ENCODE results near the gene FOXJ1. TPM values are rescaled to one million over a fixed set of nuclear protein-coding genes. Genes with fewer than 3 reads are reported as not detected.
"Not testable (repeated sequence)": the region's sequence is repeated elsewhere in the genome, so short reads cannot be mapped to it uniquely, and the experiment has no call there.

FOXJ1 gene, protein sequence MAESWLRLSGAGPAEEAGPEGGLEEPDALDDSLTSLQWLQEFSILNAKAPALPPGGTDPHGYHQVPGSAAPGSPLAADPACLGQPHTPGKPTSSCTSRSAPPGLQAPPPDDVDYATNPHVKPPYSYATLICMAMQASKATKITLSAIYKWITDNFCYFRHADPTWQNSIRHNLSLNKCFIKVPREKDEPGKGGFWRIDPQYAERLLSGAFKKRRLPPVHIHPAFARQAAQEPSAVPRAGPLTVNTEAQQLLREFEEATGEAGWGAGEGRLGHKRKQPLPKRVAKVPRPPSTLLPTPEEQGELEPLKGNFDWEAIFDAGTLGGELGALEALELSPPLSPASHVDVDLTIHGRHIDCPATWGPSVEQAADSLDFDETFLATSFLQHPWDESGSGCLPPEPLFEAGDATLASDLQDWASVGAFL
- not detected in 2 replicates for total RNA-seq

DNA sequence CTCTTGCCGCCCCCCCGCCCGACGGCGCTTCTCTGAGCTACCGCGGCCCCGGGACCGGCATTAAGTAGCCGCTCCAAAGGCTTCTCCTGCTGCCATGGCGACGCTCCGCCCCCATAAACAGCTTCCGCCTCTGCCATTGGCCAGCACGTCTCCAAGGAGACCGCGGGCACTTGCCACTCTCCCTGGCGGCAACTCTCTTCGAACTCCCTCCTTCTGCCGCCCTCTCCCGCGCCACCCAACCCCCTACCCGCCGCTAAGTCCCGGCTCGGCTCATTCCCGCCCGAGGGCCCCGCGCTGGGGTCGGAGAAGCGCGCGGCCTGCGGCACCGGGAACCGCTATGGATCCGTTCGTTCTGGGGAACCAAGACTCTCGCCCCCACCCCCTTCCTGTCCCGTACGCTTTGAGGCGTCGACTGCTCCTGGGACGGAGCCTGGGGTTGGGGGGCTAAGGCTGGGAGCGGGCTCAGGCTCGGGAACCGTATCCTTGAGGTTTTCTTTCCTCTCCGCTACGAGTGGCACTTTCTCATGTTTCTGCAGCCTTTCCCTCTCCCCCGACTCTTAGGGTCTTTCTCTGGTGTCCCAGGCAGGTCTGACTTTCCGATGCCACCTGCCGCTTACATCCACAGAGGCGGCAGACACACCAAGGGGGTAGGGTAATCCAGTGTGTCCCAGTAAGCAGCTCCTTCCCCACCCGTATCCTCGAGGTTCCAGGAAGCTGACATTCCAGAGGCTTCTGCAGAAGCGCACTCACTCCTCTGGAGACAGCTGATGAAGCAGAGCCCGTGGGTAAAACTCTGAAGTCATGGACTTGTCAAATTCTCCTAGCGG, at the start of gene FOXJ1:
Gene FOXJ1 (minus strand): TSS at position 34 of the 827 bp plus-strand sequence. CDS start 850 bp downstream, outside the sequence.
- DNase-seq (ENCODE audit: low read depth, low spot score) = peak; percentile 44

DNA sequence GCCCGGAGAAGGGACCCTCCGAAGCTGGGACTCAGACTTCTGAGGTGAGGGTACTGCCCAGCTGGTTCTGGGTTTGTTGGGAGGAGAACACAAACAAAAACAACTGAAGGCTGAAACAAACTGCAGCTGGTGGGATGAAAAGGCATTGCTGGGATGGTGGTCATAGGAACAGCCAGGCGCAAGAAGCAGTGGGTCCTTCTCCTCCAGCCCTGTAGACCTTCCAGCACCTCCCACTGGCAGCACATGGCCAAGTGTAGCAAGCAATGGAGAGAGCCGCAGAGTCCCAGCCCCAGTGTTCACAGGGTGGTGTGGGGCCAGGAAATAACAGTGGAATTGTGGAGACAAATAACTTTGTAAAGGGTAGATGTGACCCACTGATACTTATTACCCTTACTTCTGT, 48.7 kb upstream of the FOXJ1 start:
- DNase-seq (ENCODE audit: low read depth, low spot score) = no peak

DNA sequence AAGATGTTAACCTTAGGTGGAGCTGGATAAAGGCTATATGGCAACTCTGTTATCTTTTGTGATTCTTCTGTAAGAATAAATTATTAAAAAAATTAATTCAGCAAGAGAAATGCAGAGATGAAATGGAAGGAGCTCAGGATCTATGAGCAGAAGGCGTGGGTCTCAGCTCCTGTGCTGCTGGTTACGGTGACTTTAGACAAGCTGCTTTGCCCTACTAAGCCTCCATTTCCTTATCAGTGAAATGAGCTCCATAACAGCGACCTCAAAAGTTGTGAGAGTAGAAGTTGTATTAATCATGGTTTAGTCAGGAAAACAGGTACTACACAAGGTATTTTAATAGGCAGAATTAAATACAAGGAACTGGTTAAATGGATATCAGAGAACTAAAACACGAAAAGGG, 48.2 kb upstream of the FOXJ1 start:
- no peak for DNase-seq (ENCODE audit: low read depth, low spot score)

DNA sequence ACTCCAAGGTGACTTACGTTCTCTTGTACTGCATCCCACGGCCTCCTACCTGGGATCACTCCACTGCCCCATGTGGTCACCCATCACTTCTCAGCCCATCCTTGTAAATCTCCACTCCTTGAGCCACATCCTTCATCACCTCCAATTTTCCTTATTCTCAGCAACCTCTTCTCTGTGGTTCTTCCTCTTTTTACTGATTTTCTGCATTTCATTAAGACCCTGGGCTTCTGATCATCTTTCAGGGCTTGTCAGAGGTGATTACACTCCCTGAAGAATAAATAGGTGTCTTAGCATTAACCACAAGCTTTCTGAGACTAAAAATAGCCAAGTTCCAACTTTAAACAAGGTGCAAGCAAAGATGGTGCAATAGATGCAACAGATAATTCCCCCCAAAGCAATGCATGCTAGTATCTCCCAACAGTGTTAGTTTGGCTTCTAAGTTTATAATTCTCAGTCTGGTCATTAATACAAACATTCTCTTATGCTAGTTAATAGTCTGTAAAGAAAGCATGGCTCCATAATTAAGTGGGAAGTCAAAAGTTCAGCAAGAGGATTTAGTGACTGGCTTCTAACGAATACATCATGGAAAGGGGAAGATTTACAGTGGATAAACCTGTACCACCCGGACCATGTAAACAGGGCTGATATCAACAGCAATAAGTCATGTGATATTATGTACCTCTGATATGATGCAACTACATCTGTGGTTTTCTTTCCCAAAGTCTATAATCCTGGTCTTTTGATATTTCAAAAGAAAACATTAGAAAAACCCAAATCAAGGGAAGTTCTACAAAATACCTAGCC, 47.4 kb upstream of the FOXJ1 start:
- no peak for DNase-seq (ENCODE audit: low read depth, low spot score)

DNA sequence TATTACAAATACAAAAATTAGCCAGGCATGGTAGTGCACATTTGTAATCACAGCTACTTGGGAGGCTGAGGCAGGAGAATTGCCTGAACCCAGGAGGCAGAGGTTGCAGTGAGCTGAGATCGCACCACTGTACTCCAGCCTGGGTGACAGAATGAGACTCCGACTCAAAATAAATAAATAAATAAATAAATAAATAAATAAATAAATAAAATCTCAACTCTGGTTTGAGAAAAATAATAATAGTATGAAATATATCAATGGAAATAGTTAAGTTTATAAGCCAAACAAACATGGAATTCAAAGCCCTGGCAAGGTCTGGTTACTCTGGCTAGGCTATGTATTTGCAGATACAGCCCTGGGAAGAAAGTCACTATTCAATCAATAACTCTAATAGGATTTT, 45.7 kb upstream of the FOXJ1 start:
- DNase-seq (ENCODE audit: low read depth, low spot score) = not testable (repeated sequence)

DNA sequence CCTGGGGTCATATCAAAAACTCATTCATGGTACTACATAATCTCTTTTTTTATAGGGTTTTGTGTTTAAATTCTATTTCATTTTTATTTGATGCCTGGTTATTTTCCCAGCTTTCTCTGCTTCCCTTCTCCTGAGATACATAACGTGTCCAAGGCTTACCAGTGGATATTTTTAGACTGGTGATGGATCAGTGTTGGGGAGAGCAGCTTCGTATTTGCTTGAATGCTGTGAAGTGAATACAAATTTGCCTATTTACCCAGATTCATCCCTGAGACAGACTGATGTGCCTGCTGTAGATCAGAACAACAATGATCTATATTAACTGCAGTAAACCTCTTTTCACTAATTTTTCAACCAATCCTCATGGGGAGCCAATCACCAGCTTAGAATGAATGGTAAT, 43.2 kb upstream of the FOXJ1 start:
- DNase-seq (ENCODE audit: low read depth, low spot score) = no peak

DNA sequence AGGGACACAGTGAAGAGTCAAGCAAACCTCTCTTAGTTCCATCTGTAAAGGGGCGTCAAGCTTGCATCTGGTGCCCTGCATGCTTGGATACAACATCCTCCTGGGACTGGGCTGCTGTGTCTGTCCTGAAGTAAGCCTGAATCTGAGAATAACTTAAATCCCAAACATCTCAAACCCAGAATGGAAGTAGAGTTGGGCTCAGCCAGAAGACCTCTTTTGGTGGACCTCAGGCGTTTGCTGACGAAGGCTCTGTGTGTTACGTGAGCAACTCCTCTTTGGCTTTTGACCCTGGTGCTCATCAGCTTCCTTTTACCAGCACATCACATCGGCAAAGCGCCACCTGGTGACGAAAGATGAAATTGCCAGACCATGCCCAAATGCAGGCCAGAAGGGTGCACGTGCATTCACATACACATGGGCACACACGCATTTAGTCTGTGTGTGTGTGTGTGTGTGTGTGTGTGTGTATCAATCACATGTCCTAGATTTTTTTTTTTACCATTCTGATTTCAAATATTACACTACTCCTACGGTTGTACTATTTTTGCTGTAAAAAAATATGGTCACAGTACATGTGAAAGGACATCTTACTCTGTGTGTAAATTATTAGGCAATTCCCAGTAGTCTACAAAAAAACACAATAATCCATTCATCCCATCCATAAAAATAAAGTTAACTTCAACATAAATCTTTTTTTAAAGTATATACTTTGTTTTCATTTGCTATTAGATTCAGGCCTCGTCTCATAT, 41.1 kb upstream of the FOXJ1 start:
- peak; percentile 47 for DNase-seq (ENCODE audit: low read depth, low spot score)

DNA sequence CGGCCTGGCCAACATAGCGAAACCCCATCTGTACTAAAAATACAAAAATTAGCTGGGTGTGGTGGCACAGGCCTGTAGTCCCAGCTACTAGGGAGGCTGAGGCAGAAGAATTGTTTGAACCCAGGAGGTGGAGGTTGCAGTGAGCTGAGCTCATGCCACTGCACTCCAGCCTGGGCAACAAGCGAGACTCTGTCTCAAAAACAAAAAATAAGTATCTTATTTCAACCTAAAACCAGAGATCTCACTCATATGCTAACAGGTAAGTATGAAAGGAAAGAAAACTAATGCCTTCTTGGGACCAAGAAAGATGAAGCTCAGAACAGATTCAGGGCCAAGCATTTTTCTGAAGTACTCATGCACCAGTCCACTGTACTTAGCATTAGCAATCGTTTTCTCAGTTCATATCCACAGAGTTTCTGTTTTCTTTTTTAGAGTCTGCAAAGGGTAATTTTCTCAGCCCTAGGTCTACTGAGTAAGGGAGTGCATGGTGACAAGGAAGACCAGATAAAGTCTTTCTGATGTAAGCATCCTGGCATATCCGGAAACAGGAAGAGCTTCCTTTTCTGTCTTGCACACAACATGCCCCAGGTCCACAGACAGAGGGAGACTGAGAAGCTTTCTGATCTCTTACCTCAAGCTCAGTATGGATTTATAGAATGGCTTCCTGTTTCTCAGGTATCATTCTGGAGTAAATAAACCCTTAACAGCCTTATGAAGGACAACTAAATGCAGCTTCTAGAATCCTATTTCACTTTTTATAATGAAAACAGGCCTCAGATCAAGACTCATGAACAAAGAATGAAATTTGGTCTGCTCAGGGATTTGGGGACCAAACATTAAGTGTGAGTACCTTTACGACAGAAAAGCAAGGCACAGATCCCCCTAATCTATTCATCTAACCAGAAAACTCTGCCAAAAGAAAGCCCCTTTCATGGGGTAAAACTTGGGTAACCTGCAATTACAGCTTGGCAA, 38.7 kb upstream of the FOXJ1 start:
- no peak for DNase-seq (ENCODE audit: low read depth, low spot score)

DNA sequence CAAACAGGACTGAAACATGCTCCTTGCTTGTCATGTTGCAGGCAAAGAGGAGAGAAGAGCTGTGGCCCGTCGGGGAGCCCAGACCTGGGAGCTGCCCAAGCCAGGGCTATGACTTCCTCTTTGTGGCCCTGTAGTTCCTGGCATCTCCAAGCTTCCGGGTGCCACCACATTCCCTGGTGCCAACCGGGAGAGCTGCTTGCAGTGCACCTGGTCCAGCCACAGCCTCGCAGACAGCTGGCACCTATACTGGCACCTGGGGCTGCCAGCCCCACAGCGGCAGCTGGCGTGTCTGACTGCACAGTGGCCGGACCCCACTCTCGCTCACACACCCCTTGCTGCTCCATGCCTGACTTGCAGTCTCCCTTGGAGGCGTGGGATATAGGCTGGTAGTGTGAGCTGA, 37.1 kb upstream of the FOXJ1 start:
- no peak for DNase-seq (ENCODE audit: low read depth, low spot score)

DNA sequence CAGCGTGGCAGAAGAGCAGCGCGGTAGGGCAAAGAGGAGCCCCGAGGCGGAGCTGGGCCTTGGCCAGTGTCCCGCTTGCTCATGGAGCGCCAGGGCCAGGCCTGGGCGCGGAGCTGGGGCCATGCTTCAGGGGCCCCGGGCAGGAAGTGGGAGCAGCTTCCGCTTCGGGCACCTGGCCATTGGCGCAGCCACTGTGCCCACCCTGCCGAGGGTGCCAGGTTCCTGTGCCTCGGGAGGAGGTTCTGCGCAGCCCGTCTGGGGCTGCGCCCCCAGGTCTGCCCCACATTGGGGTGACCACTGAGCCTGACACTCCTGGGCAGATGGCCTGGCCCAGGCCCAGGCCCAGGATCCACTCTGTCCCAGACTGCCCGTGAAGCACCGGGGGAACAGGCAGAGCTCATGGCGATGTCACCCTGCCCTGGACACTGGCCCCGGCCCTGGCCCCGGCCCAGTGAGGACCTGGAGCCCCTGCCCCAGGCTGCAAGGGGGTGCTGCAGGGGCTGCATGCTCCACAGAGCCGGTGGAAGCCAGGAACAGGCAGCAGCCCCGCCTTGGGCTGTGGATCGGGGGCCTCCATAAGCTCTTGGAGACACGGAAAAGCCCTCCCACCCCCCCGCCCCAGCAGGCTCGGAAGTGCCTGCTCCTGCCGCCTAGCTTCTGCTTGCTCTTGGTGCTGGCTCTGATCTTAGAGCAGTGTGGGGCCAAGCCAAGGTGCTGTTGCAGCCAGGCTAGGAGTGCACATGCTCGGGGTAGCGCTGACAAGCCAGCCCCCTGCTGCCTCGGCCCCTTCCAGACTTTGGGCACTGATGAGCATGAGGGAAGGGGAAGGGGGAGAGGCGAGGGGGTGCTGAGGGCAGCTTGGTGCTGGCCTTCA, 35.9 kb upstream of the FOXJ1 start:
- DNase-seq (ENCODE audit: low read depth, low spot score) = no peak

DNA sequence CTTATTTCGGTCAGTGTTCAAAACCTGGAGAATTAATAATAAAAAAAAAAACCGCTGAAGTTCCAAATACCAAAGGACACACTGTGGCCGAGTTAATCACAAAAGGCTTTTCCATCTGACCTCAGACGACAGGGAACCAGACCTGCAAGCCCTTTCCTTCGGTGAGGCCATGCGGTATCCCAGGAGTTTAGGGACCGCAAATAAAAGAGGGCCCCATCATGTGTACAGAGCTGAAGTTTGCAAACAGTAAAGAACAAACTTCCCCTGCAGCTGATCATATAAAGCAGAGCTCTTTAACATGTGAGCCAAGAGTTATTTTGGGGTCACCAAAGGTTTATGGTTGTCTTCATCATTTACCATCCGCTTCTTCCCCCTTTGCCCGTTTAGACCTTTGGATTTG, 33.0 kb upstream of the FOXJ1 start:
- DNase-seq (ENCODE audit: low read depth, low spot score) = no peak

DNA sequence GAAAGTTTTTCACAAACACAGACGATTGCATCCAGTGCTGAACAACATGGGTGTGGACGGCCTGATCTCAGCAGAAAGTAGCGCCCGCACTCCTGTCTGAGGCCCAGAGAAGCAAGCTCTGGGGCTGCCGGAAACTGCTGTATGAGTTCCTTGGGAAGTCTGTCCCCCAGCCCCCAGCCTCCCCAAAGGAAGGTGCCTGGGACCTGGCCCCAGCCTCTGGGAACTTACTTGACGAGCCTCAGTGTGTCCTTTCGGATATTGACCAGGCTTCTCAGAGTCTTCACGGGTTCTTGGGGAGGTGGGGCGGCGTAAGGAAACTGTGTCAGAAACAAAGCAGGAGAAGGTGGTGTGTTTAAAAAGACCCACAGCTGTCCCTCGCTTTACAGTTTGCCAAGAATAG, 32.4 kb upstream of the FOXJ1 start:
- DNase-seq (ENCODE audit: low read depth, low spot score) = no peak

DNA sequence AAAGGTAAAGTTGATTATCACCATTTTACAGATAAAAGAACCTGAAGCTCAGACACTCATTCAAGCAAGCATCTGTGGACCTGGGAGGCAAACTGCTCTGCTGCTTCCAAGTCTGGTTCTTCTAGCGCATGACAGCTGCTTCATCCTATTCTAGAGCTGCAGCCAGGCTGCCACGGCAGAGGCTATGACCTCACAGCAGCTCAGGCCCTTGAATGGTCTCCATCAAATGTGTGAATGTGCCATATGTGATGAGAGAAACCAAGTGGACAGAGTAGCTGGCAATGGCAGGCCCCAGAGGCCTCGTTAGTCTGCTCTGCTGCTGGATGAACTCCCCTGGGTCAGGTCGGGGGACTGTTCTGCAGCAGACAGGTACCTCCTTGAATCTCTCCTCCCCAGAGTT, 30.7 kb upstream of the FOXJ1 start:
- DNase-seq (ENCODE audit: low read depth, low spot score) = no peak

DNA sequence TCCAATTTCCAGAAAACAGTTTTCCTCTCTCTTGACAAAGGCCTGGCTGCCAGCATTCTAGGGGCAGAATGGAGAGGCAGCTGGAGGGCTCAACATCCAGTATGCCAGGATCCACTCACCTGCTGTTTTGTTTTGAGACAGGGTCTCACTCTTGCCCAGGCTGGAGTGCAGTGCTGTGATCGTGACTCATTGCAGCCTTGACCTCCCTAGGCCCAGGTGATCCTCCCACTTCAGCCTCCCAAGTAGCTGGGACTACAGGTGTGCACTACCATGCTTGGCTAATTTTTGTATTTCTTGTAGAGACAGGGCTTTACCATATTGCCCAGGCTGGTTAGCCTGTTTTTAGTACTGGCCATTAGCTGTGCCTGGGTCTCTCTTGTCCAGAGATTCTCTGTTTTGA, 29.1 kb upstream of the FOXJ1 start:
- DNase-seq (ENCODE audit: low read depth, low spot score) = no peak

DNA sequence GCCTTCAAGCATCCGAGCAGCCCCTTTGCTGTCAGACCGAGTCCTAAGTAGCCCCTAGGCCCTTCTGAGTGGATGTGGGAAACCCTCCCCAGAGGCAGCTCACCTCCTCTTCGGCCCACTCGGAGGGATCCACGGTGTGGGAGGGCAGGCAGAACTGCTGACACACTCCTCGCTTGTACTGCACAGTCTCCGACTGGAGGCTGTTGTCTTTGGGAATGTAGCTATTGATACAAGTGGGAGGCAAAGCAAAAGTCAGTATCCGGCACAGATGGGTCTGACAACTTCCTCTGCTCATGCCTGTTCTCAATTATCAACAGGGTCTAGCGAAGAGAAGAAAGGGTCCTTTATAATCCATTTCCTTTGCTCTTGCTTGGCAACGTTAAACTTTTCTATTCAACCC, 25.9 kb upstream of the FOXJ1 start:
- DNase-seq (ENCODE audit: low read depth, low spot score) = no peak

DNA sequence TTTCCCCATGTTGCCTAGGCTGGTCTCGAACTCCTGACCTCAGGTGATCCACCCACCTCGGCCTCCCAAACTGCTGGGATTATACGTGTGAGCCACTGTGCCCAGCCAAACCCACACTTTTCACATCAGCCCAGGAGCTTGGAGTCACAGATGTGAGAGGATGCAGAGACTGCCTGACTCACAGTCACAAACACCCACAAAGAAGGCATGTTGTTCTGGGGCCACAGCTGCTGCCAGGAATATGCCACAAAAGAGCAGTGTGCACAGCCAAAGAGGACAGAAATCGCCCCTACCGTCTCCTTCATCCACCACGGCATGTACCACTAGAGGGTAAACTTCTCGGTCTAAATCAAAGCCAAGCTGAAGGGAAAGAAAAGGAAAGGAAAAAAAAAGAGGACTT, 25.1 kb upstream of the FOXJ1 start:
- no peak for DNase-seq (ENCODE audit: low read depth, low spot score)

DNA sequence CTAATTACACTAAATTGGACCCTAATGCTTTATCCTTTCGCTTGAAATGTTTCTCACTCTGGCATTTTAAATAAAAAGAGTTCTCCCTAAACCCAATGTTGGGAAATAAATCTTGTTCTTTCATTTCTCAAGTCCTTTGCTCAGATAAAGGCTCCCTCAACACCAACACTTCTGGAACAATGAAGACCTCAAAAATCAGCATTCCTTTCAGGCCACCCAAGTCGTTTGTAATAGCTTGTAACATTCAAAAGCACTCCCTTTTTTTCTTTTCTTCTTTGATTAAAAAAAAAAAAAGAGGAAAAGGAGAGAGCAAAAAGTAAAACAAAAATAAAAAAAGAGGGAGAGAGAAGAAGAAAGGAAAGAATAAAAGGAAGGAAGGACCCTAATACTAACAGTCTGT, 23.3 kb upstream of the FOXJ1 start:
- no peak for DNase-seq (ENCODE audit: low read depth, low spot score)

DNA sequence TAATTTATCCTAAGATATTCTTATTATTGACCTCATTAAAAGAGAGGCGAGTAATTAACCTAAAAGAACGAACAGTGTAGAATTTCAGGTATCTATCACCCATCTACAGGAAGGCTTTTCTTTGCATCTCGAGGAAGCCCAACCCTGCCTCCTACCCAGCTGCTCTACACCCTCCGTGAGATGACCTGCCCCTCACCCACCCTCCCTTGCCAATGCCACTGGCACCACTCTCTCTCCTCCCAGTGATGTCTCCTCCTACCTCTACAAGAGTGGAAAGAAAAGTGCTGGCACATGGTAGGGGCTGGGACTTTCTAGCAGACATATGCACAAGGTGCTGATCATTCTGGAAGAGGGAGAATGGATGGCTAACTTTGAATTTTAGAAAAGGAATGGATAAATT, 22.9 kb upstream of the FOXJ1 start:
- no peak for DNase-seq (ENCODE audit: low read depth, low spot score)
